ENCODE measurements around the gene OLFML3.

The OLFML3 gene

GRCh38 chr1:113958691-113959090, 20.6 kb upstream of the OLFML3 start:
- DNase-seq: no peak
- CTCF ChIA-PET: interaction anchor here (1.1 to 2.4 kb wide), 4 partner anchors 9 to 123 kb away, joined by 3 to 7 read pairs (median 5); no protein-coding TSS in a partner anchor
- WGBS (ENCODE audit: insufficient coverage): no CpG with 5 or more reads among the region's 1 CpG

GRCh38 chr1:113963281-113963906, 15.9 kb upstream of the OLFML3 start:
- no peaks in the 10 kb centered on the region for H3K4me1 ChIP-seq (ENCODE audit: control extremely low read depth in 1 of 4, control insufficient read depth in 4 of 4, insufficient read depth in 4 of 4, low read length in 3 of 4)
- POLR2A ChIA-PET: interaction anchor here (1.8 kb wide), 1 partner anchor 33 kb away, joined by 6 read pairs; the partner anchor contains the start of gene HIPK1
- no peaks in the 10 kb centered on the region for H3K9me3 ChIP-seq (ENCODE audit: control extremely low read depth in 1 of 5, control insufficient read depth in 4 of 5, insufficient read depth in 2 of 5, low read depth in 1 of 5, low read length in 4 of 5)
- DNase-seq: peak in 2 of 3 donors; percentile 38 to 45
- no peak overlapping the region for H3K27ac ChIP-seq (ENCODE audit: insufficient read depth in 1 of 2, low read depth in 1 of 2, low read length in 2 of 2, poor library complexity in 1 of 2, severe bottlenecking in 2 of 2)
- no peaks in the 10 kb centered on the region for H3K27me3 ChIP-seq (replicated peaks in 2 of 5; ENCODE audit: control insufficient read depth in 4 of 5, insufficient read depth in 5 of 5, low read length in 4 of 5)
- 95% methylated on average over 4 of the region's 12 CpGs for WGBS (ENCODE audit: insufficient coverage)
- no peak overlapping the region for H3K4me3 ChIP-seq (ENCODE audit: control insufficient read depth in 1 of 7, extremely low read depth in 1 of 7, insufficient read depth in 4 of 7, low read depth in 2 of 7, low read length in 6 of 7)
- CTCF ChIA-PET: interaction anchor here (0.7 to 2.6 kb wide), 12 partner anchors 9 to 220 kb away, joined by 3 to 16 read pairs (median 4); no protein-coding TSS in a partner anchor
- H3K36me3 ChIP-seq (ENCODE audit: control insufficient read depth in 4 of 4, insufficient read depth in 4 of 4, low read length in 3 of 4): peaks cover 43 to 92% (median 70%) of the 10 kb centered on the region in 4 experiments

More at GRCh38 chr1:113958691-113959090, 20.6 kb upstream of the OLFML3 start:
- Histone ChIP-seq H3K27me3 (replicated peaks in 2 of 5; ENCODE audit: control insufficient read depth in 4 of 5, insufficient read depth in 5 of 5, low read length in 4 of 5) (no peaks in the 10 kb centered on the region), H3K27ac (ENCODE audit: insufficient read depth in 1 of 2, low read depth in 1 of 2, low read length in 2 of 2, poor library complexity in 1 of 2, severe bottlenecking in 2 of 2) (no peak overlapping the region), H3K4me3 (ENCODE audit: control insufficient read depth in 1 of 7, extremely low read depth in 1 of 7, insufficient read depth in 4 of 7, low read depth in 2 of 7, low read length in 6 of 7) (no peak overlapping the region), H3K36me3 (ENCODE audit: control insufficient read depth in 4 of 4, insufficient read depth in 4 of 4, low read length in 3 of 4) (peaks cover 39 to 85% (median 60%) of the 10 kb centered on the region in 4 experiments), H3K9me3 (ENCODE audit: control extremely low read depth in 1 of 5, control insufficient read depth in 4 of 5, insufficient read depth in 2 of 5, low read depth in 1 of 5, low read length in 4 of 5) (no peaks in the 10 kb centered on the region), H3K4me1 (ENCODE audit: control extremely low read depth in 1 of 4, control insufficient read depth in 4 of 4, insufficient read depth in 4 of 4, low read length in 3 of 4) (no peaks in the 10 kb centered on the region)
- POLR2A ChIA-PET: interaction anchor here (0.5 kb wide), 1 partner anchor 12 kb away, joined by 3 read pairs; no protein-coding TSS in a partner anchor

DNA sequence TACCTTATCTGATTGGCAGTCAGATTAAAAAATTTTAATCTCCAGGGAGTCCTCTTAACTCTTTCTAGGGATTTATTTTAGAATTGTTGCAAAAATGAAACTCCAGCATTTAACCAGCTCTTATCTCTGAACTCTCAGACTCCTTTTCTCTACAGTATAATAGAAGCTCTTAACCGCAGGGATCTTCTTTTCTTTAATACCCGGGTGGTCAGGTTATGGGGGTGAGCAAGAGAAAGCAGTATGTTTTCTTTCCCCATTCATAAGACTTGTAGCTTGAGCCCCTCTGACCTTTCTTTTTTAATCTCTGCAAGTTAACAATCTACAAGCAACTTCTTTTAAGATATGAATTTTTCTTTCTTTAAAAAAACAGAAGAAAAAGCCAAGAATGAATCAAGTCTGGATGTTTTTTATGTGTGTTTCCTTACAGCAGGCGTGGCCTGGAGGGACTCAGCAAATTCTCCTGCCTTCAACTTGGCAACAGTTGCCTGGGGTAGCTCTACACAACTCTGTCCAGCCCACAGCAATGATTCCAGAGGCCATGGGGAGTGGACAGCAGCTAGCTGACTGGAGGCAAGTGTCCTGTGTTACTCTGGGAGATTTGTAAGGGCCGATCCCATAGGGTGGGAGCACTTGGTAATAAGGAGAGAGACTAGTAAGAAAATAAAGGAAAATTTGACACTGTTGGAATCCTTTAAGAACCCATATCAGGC, 13.4 kb upstream of the OLFML3 start:
- no peaks in the 10 kb centered on the region for H3K27me3 ChIP-seq (replicated peaks in 2 of 5; ENCODE audit: control insufficient read depth in 4 of 5, insufficient read depth in 5 of 5, low read length in 4 of 5)
- H3K9me3 ChIP-seq (ENCODE audit: control extremely low read depth in 1 of 5, control insufficient read depth in 4 of 5, insufficient read depth in 2 of 5, low read depth in 1 of 5, low read length in 4 of 5): no peaks in the 10 kb centered on the region
- H3K4me3 ChIP-seq (ENCODE audit: control insufficient read depth in 1 of 7, extremely low read depth in 1 of 7, insufficient read depth in 4 of 7, low read depth in 2 of 7, low read length in 6 of 7): no peak overlapping the region
- no peaks in the 10 kb centered on the region for H3K4me1 ChIP-seq (ENCODE audit: control extremely low read depth in 1 of 4, control insufficient read depth in 4 of 4, insufficient read depth in 4 of 4, low read length in 3 of 4)
- no peak overlapping the region for H3K27ac ChIP-seq (ENCODE audit: insufficient read depth in 1 of 2, low read depth in 1 of 2, low read length in 2 of 2, poor library complexity in 1 of 2, severe bottlenecking in 2 of 2)
- DNase-seq: no peak
- peaks cover 60 to 90% (median 72%) of the 10 kb centered on the region in 4 experiments for H3K36me3 ChIP-seq (ENCODE audit: control insufficient read depth in 4 of 4, insufficient read depth in 4 of 4, low read length in 3 of 4)
- WGBS (ENCODE audit: insufficient coverage): 90% methylated on average over 2 of the region's 4 CpGs
- ChIA-PET POLR2A (interaction anchor here (0.6 to 0.7 kb wide), 2 partner anchors 9 to 35 kb away, joined by 3 read pairs; no protein-coding TSS in a partner anchor), CTCF (no interaction called here)

DNA sequence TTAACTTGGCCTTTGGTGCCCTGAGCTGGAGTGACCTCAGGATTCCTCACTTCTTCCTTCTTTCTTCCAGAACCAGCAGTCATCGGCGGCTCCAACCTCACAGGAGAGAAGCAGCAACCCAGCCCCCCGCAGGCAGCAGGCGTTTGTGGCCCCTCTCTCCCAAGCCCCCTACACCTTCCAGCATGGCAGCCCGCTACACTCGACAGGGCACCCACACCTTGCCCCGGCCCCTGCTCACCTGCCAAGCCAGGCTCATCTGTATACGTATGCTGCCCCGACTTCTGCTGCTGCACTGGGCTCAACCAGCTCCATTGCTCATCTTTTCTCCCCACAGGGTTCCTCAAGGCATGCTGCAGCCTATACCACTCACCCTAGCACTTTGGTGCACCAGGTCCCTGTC, 6.3 kb upstream of the OLFML3 start:
- POLR2A ChIA-PET: no interaction called here
- peaks cover 19 to 37% (median 33%) of the 10 kb centered on the region in 4 experiments for H3K4me1 ChIP-seq (ENCODE audit: control extremely low read depth in 1 of 4, control insufficient read depth in 4 of 4, insufficient read depth in 4 of 4, low read length in 3 of 4)
- H3K4me3 ChIP-seq (ENCODE audit: control insufficient read depth in 1 of 7, extremely low read depth in 1 of 7, insufficient read depth in 4 of 7, low read depth in 2 of 7, low read length in 6 of 7): no peak overlapping the region
- H3K36me3 ChIP-seq (ENCODE audit: control insufficient read depth in 4 of 4, insufficient read depth in 4 of 4, low read length in 3 of 4): peaks cover 33 to 66% (median 53%) of the 10 kb centered on the region in 4 experiments
- H3K27ac ChIP-seq (ENCODE audit: insufficient read depth in 1 of 2, low read depth in 1 of 2, low read length in 2 of 2, poor library complexity in 1 of 2, severe bottlenecking in 2 of 2): no peak overlapping the region
- H3K27me3 ChIP-seq (replicated peaks in 2 of 5; ENCODE audit: control insufficient read depth in 4 of 5, insufficient read depth in 5 of 5, low read length in 4 of 5): no peaks in the 10 kb centered on the region
- DNase-seq: no peak
- no peaks in the 10 kb centered on the region for H3K9me3 ChIP-seq (ENCODE audit: control extremely low read depth in 1 of 5, control insufficient read depth in 4 of 5, insufficient read depth in 2 of 5, low read depth in 1 of 5, low read length in 4 of 5)
- 84% methylated on average over 5 of the region's 9 CpGs for WGBS (ENCODE audit: insufficient coverage)
- CTCF ChIA-PET: no interaction called here

DNA sequence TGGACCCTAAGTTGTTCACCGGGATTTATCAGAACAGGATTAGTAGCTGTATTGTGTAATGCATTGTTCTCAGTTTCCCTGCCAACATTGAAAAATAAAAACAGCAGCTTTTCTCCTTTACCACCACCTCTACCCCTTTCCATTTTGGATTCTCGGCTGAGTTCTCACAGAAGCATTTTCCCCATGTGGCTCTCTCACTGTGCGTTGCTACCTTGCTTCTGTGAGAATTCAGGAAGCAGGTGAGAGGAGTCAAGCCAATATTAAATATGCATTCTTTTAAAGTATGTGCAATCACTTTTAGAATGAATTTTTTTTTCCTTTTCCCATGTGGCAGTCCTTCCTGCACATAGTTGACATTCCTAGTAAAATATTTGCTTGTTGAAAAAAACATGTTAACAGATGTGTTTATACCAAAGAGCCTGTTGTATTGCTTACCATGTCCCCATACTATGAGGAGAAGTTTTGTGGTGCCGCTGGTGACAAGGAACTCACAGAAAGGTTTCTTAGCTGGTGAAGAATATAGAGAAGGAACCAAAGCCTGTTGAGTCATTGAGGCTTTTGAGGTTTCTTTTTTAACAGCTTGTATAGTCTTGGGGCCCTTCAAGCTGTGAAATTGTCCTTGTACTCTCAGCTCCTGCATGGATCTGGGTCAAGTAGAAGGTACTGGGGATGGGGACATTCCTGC, 3.9 kb upstream of the OLFML3 start:
- Histone ChIP-seq H3K27me3 (replicated peaks in 2 of 5; ENCODE audit: control insufficient read depth in 4 of 5, insufficient read depth in 5 of 5, low read length in 4 of 5) (no peaks in the 10 kb centered on the region), H3K27ac (ENCODE audit: insufficient read depth in 1 of 2, low read depth in 1 of 2, low read length in 2 of 2, poor library complexity in 1 of 2, severe bottlenecking in 2 of 2) (peak overlapping the region; percentile 5 to 56), H3K4me3 (ENCODE audit: control insufficient read depth in 1 of 7, extremely low read depth in 1 of 7, insufficient read depth in 4 of 7, low read depth in 2 of 7, low read length in 6 of 7) (peak overlapping the region in 3 of 7 experiments; percentile 6 to 53 (median 11)), H3K36me3 (ENCODE audit: control insufficient read depth in 4 of 4, insufficient read depth in 4 of 4, low read length in 3 of 4) (peaks cover 17 to 44% (median 32%) of the 10 kb centered on the region in 4 experiments), H3K9me3 (ENCODE audit: control extremely low read depth in 1 of 5, control insufficient read depth in 4 of 5, insufficient read depth in 2 of 5, low read depth in 1 of 5, low read length in 4 of 5) (no peaks in the 10 kb centered on the region), H3K4me1 (ENCODE audit: control extremely low read depth in 1 of 4, control insufficient read depth in 4 of 4, insufficient read depth in 4 of 4, low read length in 3 of 4) (peaks cover 19 to 51% (median 41%) of the 10 kb centered on the region in 4 experiments)
- CTCF ChIA-PET: interaction anchor here (0.8 to 1.6 kb wide), 5 partner anchors 29 to 310 kb away, joined by 3 to 8 read pairs (median 4); partner anchors contain the start of gene HIPK1
- DNase-seq: peak; percentile 69 to 93 (median 92)
- WGBS (ENCODE audit: insufficient coverage): 0% methylated on average over 1 of the region's 4 CpGs
- POLR2A ChIA-PET: interaction anchor here (0.6 to 0.8 kb wide), 3 partner anchors 10 to 45 kb away, joined by 3 read pairs; no protein-coding TSS in a partner anchor

- peak; percentile 32 to 70 (median 70) for DNase-seq
- peaks cover 5 to 30% (median 21%) of the 10 kb centered on the region in 4 experiments for H3K36me3 ChIP-seq (ENCODE audit: control insufficient read depth in 4 of 4, insufficient read depth in 4 of 4, low read length in 3 of 4)
- peaks cover 19 to 52% (median 41%) of the 10 kb centered on the region in 4 experiments for H3K4me1 ChIP-seq (ENCODE audit: control extremely low read depth in 1 of 4, control insufficient read depth in 4 of 4, insufficient read depth in 4 of 4, low read length in 3 of 4)
- H3K27me3 ChIP-seq (replicated peaks in 2 of 5; ENCODE audit: control insufficient read depth in 4 of 5, insufficient read depth in 5 of 5, low read length in 4 of 5): peaks cover 0 to 6% (median 0%) of the 10 kb centered on the region in 5 experiments
- WGBS (ENCODE audit: insufficient coverage): 60% methylated on average over 1 of the region's 4 CpGs
- CTCF ChIA-PET: interaction anchor here (0.6 to 3.9 kb wide), 18 partner anchors 9 to 370 kb away, joined by 3 to 44 read pairs (median 4); partner anchors contain the start of gene HIPK1
- H3K4me3 ChIP-seq (ENCODE audit: control insufficient read depth in 1 of 7, extremely low read depth in 1 of 7, insufficient read depth in 4 of 7, low read depth in 2 of 7, low read length in 6 of 7): peak overlapping the region in 1 of 7 experiments; percentile 21
- no peak overlapping the region for H3K27ac ChIP-seq (ENCODE audit: insufficient read depth in 1 of 2, low read depth in 1 of 2, low read length in 2 of 2, poor library complexity in 1 of 2, severe bottlenecking in 2 of 2)
- H3K9me3 ChIP-seq (ENCODE audit: control extremely low read depth in 1 of 5, control insufficient read depth in 4 of 5, insufficient read depth in 2 of 5, low read depth in 1 of 5, low read length in 4 of 5): no peaks in the 10 kb centered on the region
- POLR2A ChIA-PET: interaction anchor here (0.7 to 1.4 kb wide), 3 partner anchors 46 to 1132 kb away, joined by 3 to 6 read pairs (median 3); no protein-coding TSS in a partner anchor
Observed at GRCh38 chr1:113976609-113977278, 2.5 kb upstream of the OLFML3 start.
